Measurements from ENCODE around the gene PIK3CB. TPM values are rescaled to one million over a fixed set of nuclear protein-coding genes. Genes with fewer than 3 reads are reported as not detected.

The PIK3CB gene
- polyA plus RNA-seq, 1 of the 3 experiments (the other 2 are of a cell fraction): 6.8 TPM

GRCh38 chr3:138678874-138679392, 155.8 kb downstream of the PIK3CB start:
- Histone ChIP-seq H3K9me2 (no peaks in the 10 kb centered on the region), H3K9ac (no peak overlapping the region), H3K9me3 (peaks cover 14% of the 10 kb centered on the region), H2AFZ (ENCODE audit: low read depth) (no peak overlapping the region), H3K79me2 (ENCODE audit: insufficient read depth) (no peaks in the 10 kb centered on the region), H3F3A (replicated peaks; ENCODE audit: insufficient read depth) (peaks cover 9% of the 10 kb centered on the region), H3K4me3 (ENCODE audit: low read depth in 2 of 2, low read length in 1 of 2) (no peak overlapping the region), H3K27me3 (ENCODE audit: insufficient read depth) (no peaks in the 10 kb centered on the region), H3K27ac (ENCODE audit: low read depth in 2 of 2, low read length in 1 of 2) (no peak overlapping the region), H3K4me1 (ENCODE audit: control insufficient read depth in 1 of 2, insufficient read depth in 2 of 2, low read depth in 1 of 2, low read length in 1 of 2) (no peaks in the 10 kb centered on the region), H3K36me3 (replicated peaks in 1 of 2; ENCODE audit: control insufficient read depth in 1 of 2, insufficient read depth in 2 of 2, low read length in 1 of 2) (peaks cover 0 to 31% of the 10 kb centered on the region in 2 experiments), H3K4me2 (no peak overlapping the region), H4K20me1 (ENCODE audit: insufficient read depth) (no peaks in the 10 kb centered on the region)
- WGBS (ENCODE audit: low lambda C conversion rate): 85% methylated on average over 5 of the region's 5 CpGs
- TF ChIP-seq POLR2AphosphoS5 (IDR thresholded peaks at IDR 0.05; ENCODE audit: low read depth, low read length) (no peak), CHD2 (IDR thresholded peaks at IDR 0.05; ENCODE audit: low read length, partially characterized antibody) (no peak), TCF12 (IDR thresholded peaks at IDR 0.05) (no peak), SMC3 (IDR thresholded peaks at IDR 0.05; ENCODE audit: low read depth, low read length) (no peak)
- DNase-seq: no peak
- ChIA-PET POLR2A (no interaction called here), CTCF (interaction anchor here (1.0 to 2.3 kb wide), 3 partner anchors 16 to 245 kb away, joined by 3 to 10 read pairs (median 5); no protein-coding TSS in a partner anchor)

- ChIA-PET CTCF (interaction anchor here (0.8 to 1.6 kb wide), 3 partner anchors 17 to 246 kb away, joined by 3 to 5 read pairs (median 3); partner anchors contain the start of gene CEP70), POLR2A (no interaction called here)
- Histone ChIP-seq H3K4me1 (ENCODE audit: control insufficient read depth in 1 of 2, insufficient read depth in 2 of 2, low read depth in 1 of 2, low read length in 1 of 2) (no peaks in the 10 kb centered on the region), H3K79me2 (ENCODE audit: insufficient read depth) (no peaks in the 10 kb centered on the region), H3K4me3 (ENCODE audit: low read depth in 2 of 2, low read length in 1 of 2) (no peak overlapping the region), H3K9me2 (no peaks in the 10 kb centered on the region), H3F3A (replicated peaks; ENCODE audit: insufficient read depth) (peaks cover 9% of the 10 kb centered on the region), H4K20me1 (ENCODE audit: insufficient read depth) (no peaks in the 10 kb centered on the region), H3K36me3 (replicated peaks in 1 of 2; ENCODE audit: control insufficient read depth in 1 of 2, insufficient read depth in 2 of 2, low read length in 1 of 2) (peaks cover 0 to 31% of the 10 kb centered on the region in 2 experiments), H3K9ac (no peak overlapping the region), H3K27me3 (ENCODE audit: insufficient read depth) (no peaks in the 10 kb centered on the region), H3K27ac (ENCODE audit: low read depth in 2 of 2, low read length in 1 of 2) (no peak overlapping the region), H3K9me3 (peaks cover 14% of the 10 kb centered on the region), H3K4me2 (no peak overlapping the region), H2AFZ (ENCODE audit: low read depth) (no peak overlapping the region)
- TF ChIP-seq IRF3 (IDR thresholded peaks at IDR 0.05; ENCODE audit: low read depth, low read length) (no peak), YY1 (IDR thresholded peaks at IDR 0.05; ENCODE audit: low read depth) (no peak), ELF1 (IDR thresholded peaks at IDR 0.05) (no peak), TAF1 (IDR thresholded peaks at IDR 0.05; ENCODE audit: borderline replicate concordance, low read depth, low read length) (no peak), GATA2 (CRISPR knock-in tag; IDR thresholded peaks at IDR 0.05) (no peak), RAD21 (IDR thresholded peaks at IDR 0.05; ENCODE audit: low read length) (no peak), MXI1 (IDR thresholded peaks at IDR 0.05; ENCODE audit: low read depth, low read length) (no peak), RCOR1 (IDR thresholded peaks at IDR 0.05; ENCODE audit: low read length) (no peak), USF1 (IDR thresholded peaks at IDR 0.05; ENCODE audit: borderline replicate concordance, low read depth) (no peak), ZBTB33 (IDR thresholded peaks at IDR 0.05; ENCODE audit: borderline replicate concordance, low read depth) (no peak), POLR2AphosphoS5 (IDR thresholded peaks at IDR 0.05; ENCODE audit: low read depth, low read length) (no peak), RXRA (IDR thresholded peaks at IDR 0.05; ENCODE audit: borderline replicate concordance, low read depth) (no peak), FOSL2 (IDR thresholded peaks at IDR 0.05; ENCODE audit: borderline replicate concordance, low read depth) (no peak), FOXJ3 (CRISPR knock-in tag; IDR thresholded peaks at IDR 0.05) (no peak), CHD2 (IDR thresholded peaks at IDR 0.05; ENCODE audit: low read length, partially characterized antibody) (no peak), GABPA (IDR thresholded peaks at IDR 0.05; ENCODE audit: low read depth) (no peak)
- TF ChIP-seq, protein P1, sequence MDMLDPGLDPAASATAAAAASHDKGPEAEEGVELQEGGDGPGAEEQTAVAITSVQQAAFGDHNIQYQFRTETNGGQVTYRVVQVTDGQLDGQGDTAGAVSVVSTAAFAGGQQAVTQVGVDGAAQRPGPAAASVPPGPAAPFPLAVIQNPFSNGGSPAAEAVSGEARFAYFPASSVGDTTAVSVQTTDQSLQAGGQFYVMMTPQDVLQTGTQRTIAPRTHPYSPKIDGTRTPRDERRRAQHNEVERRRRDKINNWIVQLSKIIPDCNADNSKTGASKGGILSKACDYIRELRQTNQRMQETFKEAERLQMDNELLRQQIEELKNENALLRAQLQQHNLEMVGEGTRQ (IDR thresholded peaks at IDR 0.05; ENCODE audit: borderline replicate concordance, low read depth, low read length): no peak
- TF ChIP-seq, protein P2, sequence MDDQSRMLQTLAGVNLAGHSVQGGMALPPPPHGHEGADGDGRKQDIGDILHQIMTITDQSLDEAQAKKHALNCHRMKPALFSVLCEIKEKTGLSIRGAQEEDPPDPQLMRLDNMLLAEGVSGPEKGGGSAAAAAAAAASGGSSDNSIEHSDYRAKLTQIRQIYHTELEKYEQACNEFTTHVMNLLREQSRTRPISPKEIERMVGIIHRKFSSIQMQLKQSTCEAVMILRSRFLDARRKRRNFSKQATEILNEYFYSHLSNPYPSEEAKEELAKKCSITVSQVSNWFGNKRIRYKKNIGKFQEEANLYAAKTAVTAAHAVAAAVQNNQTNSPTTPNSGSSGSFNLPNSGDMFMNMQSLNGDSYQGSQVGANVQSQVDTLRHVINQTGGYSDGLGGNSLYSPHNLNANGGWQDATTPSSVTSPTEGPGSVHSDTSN (IDR thresholded peaks at IDR 0.05): no peak
- TF ChIP-seq, protein P3, sequence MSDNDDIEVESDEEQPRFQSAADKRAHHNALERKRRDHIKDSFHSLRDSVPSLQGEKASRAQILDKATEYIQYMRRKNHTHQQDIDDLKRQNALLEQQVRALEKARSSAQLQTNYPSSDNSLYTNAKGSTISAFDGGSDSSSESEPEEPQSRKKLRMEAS (IDR thresholded peaks at IDR 0.05; ENCODE audit: low read depth): no peak
- 96% methylated on average over 1 of the region's 1 CpG for WGBS (ENCODE audit: low lambda C conversion rate)
- no peak for DNase-seq
Measured at GRCh38 chr3:138678086-138678485, 156.6 kb downstream of the PIK3CB start.
